ENCODE measurements around the gene RGS14.

- TF ChIP-seq POLR2A (IDR thresholded peaks at IDR 0.05; ENCODE audit: borderline replicate concordance, extremely low read depth, insufficient read depth, insufficient read length) (no peak), ZNF274 (IDR thresholded peaks at IDR 0.05; ENCODE audit: low read depth, low read length) (no peak), POLR2AphosphoS5 (IDR thresholded peaks at IDR 0.05; ENCODE audit: low read depth, low read length) (no peak)
Measured at GRCh38 chr5:177364159-177364962, 6.6 kb downstream of the RGS14 start.

Data from HCT116 (cell line).